Measurements from ENCODE around the gene GSAP. TPM values are rescaled to one million over a fixed set of nuclear protein-coding genes. Genes with fewer than 3 reads are reported as not detected.

GSAP gene
- polyA plus RNA-seq, 1 donor from 2014 or later, result 0.21 TPM

- Histone ChIP-seq H4K20me1 (ENCODE audit: insufficient read depth) (no peaks in the 10 kb centered on the region), H3K27me3 (ENCODE audit: insufficient read depth, low read depth, low read length) (no peaks in the 10 kb centered on the region), H3K9me2 (ENCODE audit: insufficient read depth, low read length) (no peaks in the 10 kb centered on the region), H2AFZ (ENCODE audit: low read depth, low read length) (no peak overlapping the region), H3K9me3 (ENCODE audit: low read length) (no peaks in the 10 kb centered on the region), H3K4me2 (ENCODE audit: low read length) (no peak overlapping the region), H3K79me2 (replicated peaks; ENCODE audit: insufficient read depth, low read length) (no peaks in the 10 kb centered on the region), H3K27ac (ENCODE audit: low read length) (no peak overlapping the region), H3K4me3 (ENCODE audit: low read length) (no peak overlapping the region), H3K9ac (ENCODE audit: low read length) (no peak overlapping the region), H3F3A (ENCODE audit: insufficient read depth, low read length, poor library complexity, severe bottlenecking) (no peaks in the 10 kb centered on the region), H3K36me3 (ENCODE audit: insufficient read depth, low read length) (no peaks in the 10 kb centered on the region)
- TF ChIP-seq TAF1 (IDR thresholded peaks at IDR 0.05; ENCODE audit: low read depth) (no peak), POLR2AphosphoS5 (IDR thresholded peaks at IDR 0.05) (no peak), EP300 (conservative IDR thresholded peaks at IDR 0.05; ENCODE audit: poor library complexity, severe bottlenecking) (no peak), SMC3 (conservative IDR thresholded peaks at IDR 0.05; ENCODE audit: poor library complexity) (no peak), RAD21 (conservative IDR thresholded peaks at IDR 0.05) (no peak), CTCF (IDR thresholded peaks at IDR 0.05; ENCODE audit: poor library complexity, severe bottlenecking) (no peak), MXI1 (conservative IDR thresholded peaks at IDR 0.05; ENCODE audit: poor library complexity, severe bottlenecking) (no peak), REST (IDR thresholded peaks at IDR 0.05; ENCODE audit: borderline replicate concordance) (no peak), EZH2 (IDR thresholded peaks at IDR 0.05; ENCODE audit: borderline replicate concordance, insufficient read depth, low read length, poor library complexity, severe bottlenecking) (no peak)
Measured at GRCh38 chr7:77461246-77461645, 45.1 kb upstream of the GSAP start.

GRCh38 chr7:77460057-77460486 is 43.9 kb upstream of the GSAP start:
- Histone ChIP-seq H3K4me3 (ENCODE audit: low read length) (no peak overlapping the region), H3K36me3 (ENCODE audit: insufficient read depth, low read length) (no peaks in the 10 kb centered on the region), H3F3A (ENCODE audit: insufficient read depth, low read length, poor library complexity, severe bottlenecking) (no peaks in the 10 kb centered on the region), H3K9ac (ENCODE audit: low read length) (no peak overlapping the region), H3K79me2 (replicated peaks; ENCODE audit: insufficient read depth, low read length) (no peaks in the 10 kb centered on the region), H3K9me2 (ENCODE audit: insufficient read depth, low read length) (no peaks in the 10 kb centered on the region), H2AFZ (ENCODE audit: low read depth, low read length) (no peak overlapping the region), H3K27me3 (ENCODE audit: insufficient read depth, low read depth, low read length) (no peaks in the 10 kb centered on the region), H3K4me2 (ENCODE audit: low read length) (no peak overlapping the region), H3K9me3 (ENCODE audit: low read length) (no peaks in the 10 kb centered on the region), H4K20me1 (ENCODE audit: insufficient read depth) (no peaks in the 10 kb centered on the region), H3K27ac (ENCODE audit: low read length) (no peak overlapping the region)
- TF ChIP-seq MXI1 (conservative IDR thresholded peaks at IDR 0.05; ENCODE audit: poor library complexity, severe bottlenecking) (no peak), REST (IDR thresholded peaks at IDR 0.05; ENCODE audit: borderline replicate concordance) (no peak), TAF1 (IDR thresholded peaks at IDR 0.05; ENCODE audit: low read depth) (no peak), CTCF (IDR thresholded peaks at IDR 0.05; ENCODE audit: poor library complexity, severe bottlenecking) (no peak), EP300 (conservative IDR thresholded peaks at IDR 0.05; ENCODE audit: poor library complexity, severe bottlenecking) (no peak), RAD21 (conservative IDR thresholded peaks at IDR 0.05) (no peak), EZH2 (IDR thresholded peaks at IDR 0.05; ENCODE audit: borderline replicate concordance, insufficient read depth, low read length, poor library complexity, severe bottlenecking) (no peak), SMC3 (conservative IDR thresholded peaks at IDR 0.05; ENCODE audit: poor library complexity) (no peak), POLR2AphosphoS5 (IDR thresholded peaks at IDR 0.05) (no peak)
